ENCODE results near the gene GORASP2.

GORASP2 gene

DNA sequence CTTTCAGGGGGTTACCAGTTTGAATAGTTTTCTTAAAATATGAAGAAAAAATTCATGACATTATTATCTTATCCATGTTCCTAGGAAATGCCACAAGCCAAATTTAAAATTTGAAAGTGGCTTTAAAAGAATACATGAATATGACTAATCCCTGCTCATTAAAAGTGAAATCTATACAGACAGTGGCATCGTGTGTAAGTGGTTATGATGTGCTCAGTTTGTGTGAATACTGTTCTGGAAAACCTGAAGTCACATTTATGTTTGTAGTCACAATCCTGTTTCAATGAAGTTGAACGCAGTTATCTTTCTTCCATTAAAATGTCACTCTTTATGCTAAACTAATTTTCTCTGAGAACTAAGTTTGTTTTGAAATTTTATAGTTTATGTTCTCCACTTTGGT, 75.8 kb downstream of the GORASP2 start:
- no peak for FAIRE-seq

DNA sequence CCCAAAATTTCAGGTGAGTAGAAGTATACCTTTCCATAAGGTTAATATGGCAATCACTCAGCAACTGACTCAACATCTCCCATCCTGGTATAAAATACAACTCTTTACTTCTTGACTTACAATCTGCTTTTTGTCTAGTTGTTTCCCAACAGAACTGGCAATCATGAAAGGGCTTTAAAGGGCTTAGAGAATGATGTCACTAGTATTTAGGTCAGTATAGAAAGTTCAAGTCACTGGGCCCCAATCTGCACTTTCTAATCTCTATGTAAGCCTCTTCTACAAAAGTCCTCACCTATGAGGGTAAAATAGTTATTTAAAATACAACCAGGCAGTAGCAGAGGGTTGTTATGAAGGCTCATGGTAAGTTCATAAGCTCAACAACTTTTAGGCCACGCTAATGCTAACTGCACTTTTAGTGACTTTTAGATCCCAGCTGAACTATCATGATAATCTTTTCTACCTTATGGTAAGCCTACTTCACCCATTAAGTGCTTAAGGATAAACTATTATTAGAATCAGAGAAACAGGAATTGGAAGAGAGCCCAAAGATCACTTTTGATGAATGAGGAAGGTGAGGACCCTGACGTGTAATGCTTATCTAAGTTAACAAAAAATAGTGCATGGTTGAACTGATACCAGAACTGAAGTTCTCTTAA, 79.6 kb downstream of the GORASP2 start:
- no peak for FAIRE-seq

DNA sequence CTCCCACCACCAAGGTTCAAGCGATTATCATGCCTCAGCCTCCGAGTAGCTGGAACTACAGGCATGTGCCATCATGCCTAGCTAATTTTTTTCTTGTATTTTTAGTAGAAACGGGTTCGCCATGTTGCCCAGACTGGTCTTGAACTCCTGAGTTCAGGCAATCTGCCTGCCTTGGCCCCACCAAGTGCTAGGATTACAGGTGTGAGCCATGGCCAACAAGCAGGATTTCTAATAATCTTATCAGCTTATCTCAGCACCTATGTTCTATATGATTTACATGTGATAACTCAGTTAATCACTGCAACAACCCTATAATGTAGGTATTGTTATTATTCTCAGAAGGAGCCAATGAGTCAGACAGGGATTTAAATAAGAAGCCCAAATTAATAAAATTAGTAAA, 80.3 kb downstream of the GORASP2 start:
- FAIRE-seq = no peak

DNA sequence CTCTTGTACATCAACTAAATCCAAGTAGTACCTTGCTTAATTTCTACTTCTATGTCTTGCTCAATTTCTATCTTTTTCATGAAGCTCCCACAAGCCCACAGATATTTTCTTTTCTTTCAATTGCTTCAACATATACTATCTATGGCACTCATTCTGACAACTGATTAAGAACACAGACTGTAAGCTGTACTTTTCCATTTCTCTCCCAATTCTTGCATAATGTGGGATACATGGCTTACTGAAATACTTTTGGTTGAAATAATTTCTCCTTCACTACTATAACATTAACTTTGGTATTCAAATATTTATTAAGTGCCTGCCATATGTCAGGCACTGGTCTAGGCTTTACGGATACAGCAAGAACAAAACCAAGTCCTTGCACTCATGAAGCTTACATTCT, 84.8 kb downstream of the GORASP2 start:
- no peak for FAIRE-seq

- no peak for FAIRE-seq
Observed at GRCh38 chr2:171016125-171016524, 87.1 kb downstream of the GORASP2 start.

Data from colon (tissue), 2 donors.